BLaER1 treated with 17β-estradiol and CSF1 and Interleukin-3, amounts not matched to agents 10 nM and 100 nM (cell line): ENCODE results near the gene GRAP2.

Source experiments
- H3K27ac ChIP-seq, 11 experiments: shearing (Covaris generic); formaldehyde crosslinking; 2 replicates each; pipeline ENCODE4 v1.8.1; 2022
- H3K27me3 ChIP-seq, 11 experiments: shearing (Covaris generic); formaldehyde crosslinking; 2 replicates each; pipeline ENCODE4 v1.8.1; 2022
- H3K36me3 ChIP-seq, 11 experiments: shearing (Covaris generic); formaldehyde crosslinking; 2 replicates each; pipeline ENCODE4 v1.8.1; 2022
- H3K4me1 ChIP-seq, 10 experiments: shearing (Covaris generic); formaldehyde crosslinking; 2 replicates each; pipeline ENCODE4 v1.8.1; 2022
- H3K4me2 ChIP-seq, 11 experiments: shearing (Covaris generic); formaldehyde crosslinking; 2 replicates each; pipeline ENCODE4 v1.8.1; 2022
- H3K4me3 ChIP-seq, 10 experiments: shearing (Covaris generic); formaldehyde crosslinking; 2 replicates each; pipeline ENCODE4 v1.8.1; 2022
- H3K9ac ChIP-seq, 11 experiments: shearing (Covaris generic); formaldehyde crosslinking; 2 replicates each; pipeline ENCODE4 v1.8.1; 2022
- H3K9me3 ChIP-seq, 11 experiments: shearing (Covaris generic); formaldehyde crosslinking; replicated peaks in 1 of 11; 2 replicates each; pipeline ENCODE4 v1.8.1; 2022
- H4K20me1 ChIP-seq, 11 experiments: shearing (Covaris generic); formaldehyde crosslinking; 2 replicates each; pipeline ENCODE4 v1.8.1; 2022
- Cebpa-rat ChIP-seq, 11 experiments: shearing (Covaris generic); IDR thresholded peaks; 2 replicates each; pipeline ENCODE4 v1.8.1; 2022

GRAP2 gene

DNA sequence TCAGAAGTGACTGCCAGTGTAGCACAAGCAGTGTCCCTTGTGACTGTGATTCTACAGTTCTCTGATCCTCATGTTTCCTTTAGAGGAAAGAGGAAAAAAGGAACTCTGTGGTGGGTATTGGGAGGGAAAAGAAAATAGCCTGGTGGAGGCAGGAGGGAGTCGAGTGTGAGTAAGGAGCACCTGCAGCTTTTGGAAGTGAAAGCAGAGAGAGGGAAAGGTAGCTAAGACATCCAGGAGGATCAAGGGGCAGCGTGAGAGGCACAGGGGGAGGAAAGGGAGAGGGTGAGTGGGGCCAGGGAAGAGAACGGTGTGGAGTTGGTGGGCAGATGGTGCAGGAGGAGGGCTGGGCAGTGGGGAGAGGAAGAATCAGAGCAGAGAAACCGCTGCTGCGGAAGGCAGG is 71.8 kb downstream of the GRAP2 start:
- no peaks in the 10 kb centered on the region for H3K4me1 ChIP-seq
- no peak overlapping the region for H3K4me3 ChIP-seq
- H3K27ac ChIP-seq = no peak overlapping the region
- H3K4me2 ChIP-seq = no peak overlapping the region
- no peaks in the 10 kb centered on the region for H3K36me3 ChIP-seq
- no peak for TF ChIP-seq Cebpa-rat (IDR thresholded peaks at IDR 0.05)
- no peak overlapping the region for H3K9ac ChIP-seq
- no peaks in the 10 kb centered on the region; a peak in 1 of 22 replicates for H4K20me1 ChIP-seq
- H3K9me3 ChIP-seq = no peaks in the 10 kb centered on the region
- H3K27me3 ChIP-seq = peaks cover 0 to 8% (median 0%) of the 10 kb centered on the region in 11 experiments; a peak in 1 of 22 replicates

- Histone ChIP-seq H3K9me3 (no peaks in the 10 kb centered on the region), H3K36me3 (no peaks in the 10 kb centered on the region), H3K4me2 (no peak overlapping the region), H3K9ac (no peak overlapping the region), H3K27ac (no peak overlapping the region), H3K4me1 (no peaks in the 10 kb centered on the region), H4K20me1 (no peaks in the 10 kb centered on the region; a peak in 1 of 22 replicates), H3K4me3 (no peak overlapping the region), H3K27me3 (peaks cover 0 to 4% (median 0%) of the 10 kb centered on the region in 11 experiments; a peak in 1 of 22 replicates)
- TF ChIP-seq Cebpa-rat (IDR thresholded peaks at IDR 0.05) = no peak
These were observed 72.8 kb downstream of the GRAP2 start for GRCh38 chr22:39973656-39974055.

- Histone ChIP-seq H3K9me3 (no peaks in the 10 kb centered on the region), H3K27me3 (peaks cover 0 to under 1% (median 0%) of the 10 kb centered on the region in 11 experiments; a peak in 1 of 22 replicates), H3K36me3 (no peaks in the 10 kb centered on the region), H3K4me3 (no peak overlapping the region), H3K4me1 (no peaks in the 10 kb centered on the region), H3K9ac (no peak overlapping the region), H4K20me1 (no peaks in the 10 kb centered on the region; a peak in 1 of 22 replicates), H3K4me2 (no peak overlapping the region), H3K27ac (no peak overlapping the region)
- TF ChIP-seq Cebpa-rat (IDR thresholded peaks at IDR 0.05) = no peak
These were observed 73.2 kb downstream of the GRAP2 start for GRCh38 chr22:39974065-39974464.

DNA sequence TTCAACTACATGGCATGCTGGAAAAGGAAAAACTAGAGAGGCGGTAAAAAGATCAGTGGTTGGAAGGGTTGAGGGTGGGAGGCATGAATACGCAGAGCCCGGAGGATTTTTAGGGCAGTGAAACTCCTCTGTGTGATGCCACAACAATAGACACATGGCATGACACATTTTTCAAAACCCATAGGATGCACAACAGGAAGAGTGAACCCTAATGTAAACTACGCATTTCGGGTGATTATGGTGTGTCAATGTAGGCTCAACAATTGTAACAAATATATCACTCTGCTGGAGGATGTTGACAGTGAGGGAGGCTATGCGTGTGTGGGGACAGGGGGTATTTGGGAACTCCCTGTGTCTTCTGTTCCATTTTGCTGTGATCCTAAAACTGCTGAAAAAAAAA is 78.2 kb downstream of the GRAP2 start:
- Histone ChIP-seq H3K4me2 (no peak overlapping the region), H3K36me3 (no peaks in the 10 kb centered on the region), H3K27ac (no peak overlapping the region), H3K4me1 (peaks cover 0 to under 1% (median 0%) of the 10 kb centered on the region in 10 experiments; a peak in 3 of 20 replicates), H4K20me1 (no peaks in the 10 kb centered on the region), H3K9ac (no peak overlapping the region), H3K27me3 (no peaks in the 10 kb centered on the region), H3K4me3 (no peak overlapping the region), H3K9me3 (no peaks in the 10 kb centered on the region)
- TF ChIP-seq Cebpa-rat (IDR thresholded peaks at IDR 0.05) = no peak

- Histone ChIP-seq H4K20me1 (no peaks in the 10 kb centered on the region), H3K4me2 (no peak overlapping the region), H3K9ac (no peak overlapping the region), H3K27me3 (no peaks in the 10 kb centered on the region), H3K4me1 (peaks cover 0 to 5% (median 3%) of the 10 kb centered on the region in 10 experiments; a peak in 8 of 20 replicates), H3K9me3 (no peaks in the 10 kb centered on the region), H3K27ac (no peak overlapping the region), H3K36me3 (no peaks in the 10 kb centered on the region), H3K4me3 (no peak overlapping the region)
- TF ChIP-seq Cebpa-rat (IDR thresholded peaks at IDR 0.05) = no peak
These were observed 78.6 kb downstream of the GRAP2 start for GRCh38 chr22:39979458-39979857.

DNA sequence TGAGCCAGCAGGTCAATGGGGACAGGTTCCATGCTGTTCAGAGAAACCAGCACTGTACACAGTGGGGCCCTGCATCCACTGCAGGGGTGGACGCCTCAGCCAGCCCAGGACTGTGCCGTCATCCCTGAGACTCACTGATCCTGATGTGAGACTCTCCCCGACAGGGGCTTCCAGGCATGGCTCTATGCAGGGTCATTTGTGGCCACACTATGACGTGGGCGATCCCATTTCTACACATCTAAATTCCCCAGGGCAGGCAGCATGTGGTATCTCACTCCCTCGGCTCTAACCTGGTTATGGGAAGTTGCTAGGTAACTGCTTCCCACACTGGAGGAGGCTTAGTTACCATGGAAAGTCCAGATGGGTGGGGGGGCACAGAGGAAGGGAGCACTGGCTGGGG is 79.7 kb downstream of the GRAP2 start:
- H4K20me1 ChIP-seq = no peaks in the 10 kb centered on the region
- H3K4me2 ChIP-seq = no peak overlapping the region
- no peak overlapping the region for H3K9ac ChIP-seq
- H3K4me3 ChIP-seq = no peak overlapping the region
- H3K36me3 ChIP-seq = no peaks in the 10 kb centered on the region
- no peak for TF ChIP-seq Cebpa-rat (IDR thresholded peaks at IDR 0.05)
- no peaks in the 10 kb centered on the region for H3K9me3 ChIP-seq
- H3K27ac ChIP-seq = no peak overlapping the region
- no peaks in the 10 kb centered on the region for H3K27me3 ChIP-seq
- H3K4me1 ChIP-seq = peaks cover 0 to 16% (median 13%) of the 10 kb centered on the region in 10 experiments; a peak in 14 of 20 replicates

DNA sequence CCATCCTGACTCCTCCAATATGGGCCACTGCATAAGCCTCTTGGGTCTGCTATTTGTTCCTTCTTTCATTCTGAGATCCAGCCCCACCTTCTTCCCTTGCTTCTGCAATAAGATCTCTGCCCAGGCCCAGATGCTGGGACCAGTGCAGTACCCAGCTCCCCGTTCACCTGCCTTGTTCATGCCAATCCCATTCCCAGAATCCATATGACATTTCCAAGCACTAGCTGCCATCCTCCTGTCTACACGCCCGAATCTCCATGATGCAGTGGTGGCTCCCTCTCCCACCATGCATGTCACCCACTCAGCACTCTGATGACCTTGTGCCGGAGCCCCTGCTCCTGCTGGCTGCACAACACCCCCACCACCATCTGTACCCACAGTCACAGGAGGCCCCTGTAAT is 82.5 kb downstream of the GRAP2 start:
- no peaks in the 10 kb centered on the region for H4K20me1 ChIP-seq
- H3K4me1 ChIP-seq = peaks cover 0 to 18% (median 13%) of the 10 kb centered on the region in 10 experiments; a peak in 14 of 20 replicates
- H3K27me3 ChIP-seq = no peaks in the 10 kb centered on the region
- TF ChIP-seq Cebpa-rat (IDR thresholded peaks at IDR 0.05) = no peak
- no peak overlapping the region for H3K4me2 ChIP-seq
- H3K9me3 ChIP-seq = no peaks in the 10 kb centered on the region
- no peak overlapping the region for H3K27ac ChIP-seq
- H3K9ac ChIP-seq = no peak overlapping the region
- no peak overlapping the region for H3K4me3 ChIP-seq
- H3K36me3 ChIP-seq = no peaks in the 10 kb centered on the region

DNA sequence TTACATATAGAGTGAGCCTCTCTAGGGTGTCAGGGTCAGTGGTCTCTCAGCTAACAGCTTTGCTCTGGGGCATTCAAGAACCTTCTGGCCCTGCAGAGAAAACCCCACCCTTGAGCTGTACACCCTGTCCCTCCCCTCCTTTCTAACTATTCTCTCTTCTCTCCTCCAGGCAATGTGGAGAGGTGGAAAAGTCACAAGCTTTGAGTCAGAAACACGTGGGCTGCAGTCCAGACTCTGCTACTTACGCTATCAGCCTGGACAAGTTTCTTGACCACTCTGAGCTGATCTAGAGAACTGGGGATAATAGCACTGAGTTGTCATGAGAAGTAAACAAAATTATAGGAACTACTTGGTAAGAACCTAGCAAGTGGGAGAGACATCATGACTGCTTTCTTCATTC is 83.1 kb downstream of the GRAP2 start:
- peaks cover 0 to 18% (median 13%) of the 10 kb centered on the region in 10 experiments; a peak in 14 of 20 replicates for H3K4me1 ChIP-seq
- no peaks in the 10 kb centered on the region for H3K36me3 ChIP-seq
- TF ChIP-seq Cebpa-rat (IDR thresholded peaks at IDR 0.05) = no peak

GRCh38 chr22:39984746-39985145 is 83.9 kb downstream of the GRAP2 start:
- Histone ChIP-seq H3K4me2 (peak overlapping the region in 9 of 11 experiments; percentile 5 to 55 (median 30); a peak in 10 of 22 replicates), H4K20me1 (no peaks in the 10 kb centered on the region), H3K4me1 (peaks cover 0 to 24% (median 16%) of the 10 kb centered on the region in 10 experiments; a peak in 14 of 20 replicates), H3K4me3 (no peak overlapping the region), H3K36me3 (no peaks in the 10 kb centered on the region), H3K9me3 (no peaks in the 10 kb centered on the region), H3K27ac (no peak overlapping the region), H3K9ac (no peak overlapping the region), H3K27me3 (no peaks in the 10 kb centered on the region)
- no peak for TF ChIP-seq Cebpa-rat (IDR thresholded peaks at IDR 0.05)

More for the DNA sequence above, 83.1 kb downstream of the GRAP2 start:
- no peaks in the 10 kb centered on the region for H4K20me1 ChIP-seq
- H3K4me2 ChIP-seq = peak overlapping the region in 7 of 11 experiments; percentile 5 to 55 (median 30); a peak in 9 of 22 replicates
- H3K27me3 ChIP-seq = no peaks in the 10 kb centered on the region
- H3K9ac ChIP-seq = no peak overlapping the region
- H3K27ac ChIP-seq = no peak overlapping the region
- no peaks in the 10 kb centered on the region for H3K9me3 ChIP-seq
- H3K4me3 ChIP-seq = no peak overlapping the region

DNA sequence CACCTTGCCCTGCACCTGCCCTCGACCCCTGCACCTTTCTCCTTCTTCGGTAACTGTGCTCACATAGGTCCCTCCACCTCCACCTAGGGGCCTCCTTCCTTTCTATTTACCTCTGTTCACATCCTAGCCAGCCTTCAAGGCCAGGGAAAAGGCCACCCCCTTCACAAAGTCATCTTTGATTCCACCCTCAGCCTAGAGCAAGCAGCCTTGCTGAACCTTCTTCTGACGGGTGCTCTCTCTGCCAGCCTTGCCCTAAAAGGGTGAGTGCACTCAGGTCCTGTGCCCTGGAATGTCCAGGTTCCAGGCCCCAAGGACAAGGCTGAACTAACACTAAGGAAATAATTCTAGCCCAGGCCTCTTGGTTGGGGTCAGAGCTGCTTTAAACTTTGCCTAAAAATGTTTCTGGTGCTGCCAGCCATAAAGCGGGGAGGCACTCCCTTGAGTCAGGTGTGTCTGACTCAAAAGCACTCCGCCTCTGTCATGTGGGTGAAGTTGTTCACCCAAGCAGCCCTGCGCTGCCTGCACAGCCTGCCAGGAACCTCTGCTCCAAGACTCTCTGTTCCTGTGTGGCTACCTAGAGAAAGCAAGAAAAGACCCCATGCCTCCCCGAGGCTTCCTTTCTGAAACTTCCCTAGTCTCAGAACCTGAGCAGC is 84.6 kb downstream of the GRAP2 start:
- Histone ChIP-seq H3K9me3 (no peaks in the 10 kb centered on the region), H3K4me1 (peaks cover 0 to 28% (median 17%) of the 10 kb centered on the region in 10 experiments; a peak in 14 of 20 replicates), H3K4me2 (peak overlapping the region in 9 of 11 experiments; percentile 4 to 55 (median 24); a peak in 9 of 22 replicates), H3K9ac (no peak overlapping the region), H4K20me1 (no peaks in the 10 kb centered on the region), H3K4me3 (no peak overlapping the region), H3K27me3 (no peaks in the 10 kb centered on the region), H3K36me3 (no peaks in the 10 kb centered on the region), H3K27ac (no peak overlapping the region)
- TF ChIP-seq Cebpa-rat (IDR thresholded peaks at IDR 0.05) = no peak
